Endothelial cell of umbilical vein (primary cell): Measurements from ENCODE around the gene AHNAK2. TPM values are rescaled to one million over a fixed set of nuclear protein-coding genes. Genes with fewer than 3 reads are reported as not detected.

Source experiments
- BruUV-seq: library from RNA; stranded (reverse); fragments of 400-500 nt; replicated peaks from 2 replicates; lab custom pipeline; 2021; lab: Mats Ljungman, UMichigan
- CTCF ChIA-PET: fragments of 300-600, 350-600 bp; sonication (Branson Sonifier 250); formaldehyde crosslinking; loops from one replicate; lab custom pipeline; 2021; ENCODE audit warnings: antibody characterized with exemption, inconsistent platforms; lab: Charles Lee
- POLR2A ChIA-PET: fragments of 300-600, 350-600 bp; sonication (Branson Sonifier 250); formaldehyde crosslinking; loops from one replicate; lab custom pipeline; 2021; ENCODE audit warnings: antibody characterized with exemption, inconsistent platforms; lab: Charles Lee
- DNase-seq: peaks from one replicate; pipeline ENCODE4 v3.0.0-alpha.2; 2011; ENCODE audit warnings: low read depth, low spot score
- FAIRE-seq: peaks from 2 replicates; lab custom pipeline; 2011; peaks lifted over from hg19 to GRCh38; lab: Jason Lieb, UNC
- H2AFZ ChIP-seq: 2 replicates; pipeline ENCODE4 v1.6.0; 2012; ENCODE audit warnings: low read depth, low read length, control low read depth, inconsistent platforms
- H3K27ac ChIP-seq: 2 replicates; pipeline ENCODE4 v1.5.1; 2011; ENCODE audit warnings: low read depth, mild to moderate bottlenecking, control low read depth, low read length, moderate library complexity; ENCODE audit not compliant: insufficient read depth
- H3K27me3 ChIP-seq, 2 experiments: 2 replicates each; pipeline versions ENCODE4 v1.6.0 to v1.6.1; 2011; ENCODE audit warnings: low read length in 2 of 2, mixed read lengths in 1 of 2; ENCODE audit not compliant: control insufficient read depth in 2 of 2, insufficient read depth in 2 of 2
- H3K36me3 ChIP-seq, 2 experiments: 2 replicates in 1 of 2; 3 replicates in 1 of 2; pipeline ENCODE4 v1.5.1; 2011; ENCODE audit warnings: low read length in 2 of 2, mild to moderate bottlenecking in 1 of 2, moderate library complexity in 1 of 2; ENCODE audit not compliant: control insufficient read depth in 2 of 2, insufficient read depth in 2 of 2; ENCODE audit errors: extremely low read depth in 1 of 2
- H3K4me1 ChIP-seq: 3 replicates; pipeline ENCODE4 v1.5.1; 2011; ENCODE audit warnings: mild to moderate bottlenecking, low read length; ENCODE audit not compliant: control insufficient read depth, insufficient read depth; ENCODE audit errors: extremely low read depth
- H3K4me2 ChIP-seq: 2 replicates; pipeline ENCODE4 v1.6.1; 2011; ENCODE audit warnings: low read length, control low read depth, mixed read lengths; ENCODE audit not compliant: insufficient read depth
- H3K4me3 ChIP-seq, 3 experiments: fragments of 200-600 bp in 1 of 3; sonication (generic), shearing (Covaris generic) in 1 of 3; replicated peaks in 1 of 3; 2 replicates each; pipeline ENCODE4 v1.5.1; 2011 to 2016; ENCODE audit warnings: control low read depth in 3 of 3, low read length in 3 of 3, mild to moderate bottlenecking in 2 of 3, inconsistent platforms in 1 of 3, low read depth in 1 of 3, moderate library complexity in 1 of 3; ENCODE audit not compliant: insufficient read depth in 1 of 3
- H3K79me2 ChIP-seq: 2 replicates; pipeline ENCODE4 v1.6.0; 2012; ENCODE audit warnings: low read length, inconsistent platforms; ENCODE audit not compliant: control insufficient read depth, insufficient read depth
- H3K9ac ChIP-seq: replicated peaks from 2 replicates; pipeline ENCODE3; 2011; ENCODE audit warnings: low read length, control low read depth; ENCODE audit not compliant: insufficient read depth; ENCODE audit errors: extremely low read depth
- H3K9me1 ChIP-seq: replicated peaks from 3 replicates; pipeline ENCODE4 v1.6.0; 2011; ENCODE audit warnings: mild to moderate bottlenecking, low read length; ENCODE audit not compliant: control insufficient read depth, insufficient read depth; ENCODE audit errors: extremely low read depth
- H3K9me3 ChIP-seq: replicated peaks from 2 replicates; pipeline ENCODE4 v1.5.1; 2012; ENCODE audit warnings: low read length, inconsistent platforms; ENCODE audit not compliant: control insufficient read depth, insufficient read depth
- H4K20me1 ChIP-seq: replicated peaks from 2 replicates; pipeline ENCODE3; 2011; ENCODE audit warnings: mild to moderate bottlenecking, low read length; ENCODE audit not compliant: control insufficient read depth, insufficient read depth; ENCODE audit errors: extremely low read depth
- EZH2 ChIP-seq: IDR thresholded peaks from 2 replicates; pipeline ENCODE4 v1.6.1; 2012; ENCODE audit warnings: borderline replicate concordance, low read depth, mild to moderate bottlenecking, moderate library complexity, low read length, inconsistent platforms; ENCODE audit not compliant: severe bottlenecking
- FOS ChIP-seq: IDR thresholded peaks from 2 replicates; pipeline ENCODE4 v1.6.1; 2011; ENCODE audit warnings: mild to moderate bottlenecking, low read length, moderate library complexity, borderline replicate concordance; ENCODE audit not compliant: insufficient read depth
- GATA2 ChIP-seq: IDR thresholded peaks from 2 replicates; pipeline ENCODE4 v1.7.0; 2011; ENCODE audit warnings: low read depth, mild to moderate bottlenecking, moderate library complexity, mixed read lengths, low read length; ENCODE audit not compliant: insufficient read length, insufficient read depth
- JUN ChIP-seq: IDR thresholded peaks from 2 replicates; pipeline ENCODE4 v1.6.1; 2011; ENCODE audit warnings: borderline replicate concordance, low read depth; ENCODE audit not compliant: insufficient read length, insufficient read depth
- MYC ChIP-seq: IDR thresholded peaks from one replicate; pipeline ENCODE4 v1.6.1; 2011; ENCODE audit warnings: mild to moderate bottlenecking, low read depth, low read length
- POLR2A ChIP-seq: IDR thresholded peaks from 2 replicates; pipeline ENCODE4 v1.6.1; 2012; ENCODE audit warnings: low read depth, mild to moderate bottlenecking, control low read depth, low read length
- POLR2AphosphoS5 ChIP-seq: IDR thresholded peaks from 2 replicates; pipeline ENCODE4 v1.6.1; 2012; ENCODE audit warnings: low read depth, mild to moderate bottlenecking, control low read depth, low read length, moderate library complexity; ENCODE audit not compliant: insufficient read depth
- dilution Hi-C: fragments of 300-500 bp; cut with MboI; formaldehyde crosslinking; loops from one replicate; pipeline ENCODE4 v1.15.0; 2019; ENCODE audit warnings: low sequenced_read_pairs; ENCODE audit not compliant: extremely low pct_ligation_motif_present
- intact Hi-C: fragments of 100-400 bp; cut with micrococcal nuclease; formaldehyde crosslinking; loops from one replicate; pipeline ENCODE4 v1.10.0; 2022
- polyA plus RNA-seq, 4 experiments: library from polyadenylated mRNA; depleted of rRNA in 3 of 4; stranded (reverse) in 3 of 4; unstranded in 1 of 4; fragments of >200 nt; gene quantifications; 2 replicates each; pipeline versions ENCODE4 v1.2.1 to v1.2.3, GENCODE V29; 2011 to 2012; ENCODE audit warnings: missing spikeins in 1 of 4
- total RNA-seq: library from RNA; stranded (reverse); gene quantifications from 2 replicates; pipeline ENCODE4 v1.2.3, GENCODE V29; 2021
- TF ChIP-seq, protein P1 (sequence below), 2 donors: IDR thresholded peaks; 1 replicate in 1 of 2; 2 replicates in 1 of 2; pipeline ENCODE4 v1.5.1; 2011; ENCODE audit warnings: low read length in 2 of 2, mild to moderate bottlenecking in 2 of 2, moderate library complexity in 2 of 2, control low read depth in 1 of 2, inconsistent platforms in 1 of 2, low read depth in 1 of 2; ENCODE audit not compliant: insufficient read depth in 1 of 2; ENCODE audit errors: extremely low read depth in 1 of 2
- TF ChIP-seq, protein P2 (sequence below): IDR thresholded peaks from 2 replicates; pipeline ENCODE4 v1.6.1; 2011; ENCODE audit not compliant: insufficient read depth, insufficient read length

The AHNAK2 gene
- total and polyA plus RNA-seq, 2 donors (not counting 3 experiments of a cell fraction or from before 2014, with no cell fraction given): 17.7 to 68.7 TPM

DNA sequence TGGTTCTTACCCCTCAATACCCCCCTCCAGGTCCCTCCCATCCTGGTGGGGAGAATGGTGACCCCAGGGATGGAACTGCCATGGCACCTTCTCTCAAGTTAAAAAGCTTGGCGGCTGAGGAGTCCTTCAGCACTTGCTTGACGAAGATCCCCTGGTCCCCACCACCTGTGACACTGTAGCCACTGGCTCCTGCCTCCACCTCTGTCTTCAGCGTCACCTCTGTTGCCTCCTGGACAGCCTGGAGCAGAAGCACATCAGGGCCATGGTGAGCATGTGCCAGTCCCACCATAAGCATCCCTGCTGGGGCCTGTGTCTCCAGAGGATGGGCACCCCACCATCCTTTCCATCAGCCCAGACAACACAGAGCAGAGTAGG lies 22.8 kb downstream of the AHNAK2 start:
- dilution Hi-C loops (no loop called here), intact Hi-C loops (no loop called here)
- Histone ChIP-seq H3K4me3 (no peak overlapping the region), H3K9me1 (no peaks in the 10 kb centered on the region), H3K79me2 (peaks cover 4% of the 10 kb centered on the region), H3K9ac (no peak overlapping the region), H3K4me1 (no peaks in the 10 kb centered on the region), H3K9me3 (no peaks in the 10 kb centered on the region), H2AFZ (no peak overlapping the region), H4K20me1 (no peaks in the 10 kb centered on the region), H3K27me3 (no peaks in the 10 kb centered on the region), H3K36me3 (peaks cover 5 to 42% of the 10 kb centered on the region in 2 experiments), H3K27ac (no peak overlapping the region), H3K4me2 (no peak overlapping the region)
- DNase-seq (no peak), FAIRE-seq (no peak)
- no TSS peak for BruUV-seq
- POLR2A ChIA-PET: no interaction called here
- no peak for TF ChIP-seq FOS
- no peak for TF ChIP-seq GATA2
- CTCF ChIA-PET: interaction anchor here (2.0 kb wide), 1 partner anchor 14 kb away, joined by 5 read pairs; no protein-coding TSS in a partner anchor

DNA sequence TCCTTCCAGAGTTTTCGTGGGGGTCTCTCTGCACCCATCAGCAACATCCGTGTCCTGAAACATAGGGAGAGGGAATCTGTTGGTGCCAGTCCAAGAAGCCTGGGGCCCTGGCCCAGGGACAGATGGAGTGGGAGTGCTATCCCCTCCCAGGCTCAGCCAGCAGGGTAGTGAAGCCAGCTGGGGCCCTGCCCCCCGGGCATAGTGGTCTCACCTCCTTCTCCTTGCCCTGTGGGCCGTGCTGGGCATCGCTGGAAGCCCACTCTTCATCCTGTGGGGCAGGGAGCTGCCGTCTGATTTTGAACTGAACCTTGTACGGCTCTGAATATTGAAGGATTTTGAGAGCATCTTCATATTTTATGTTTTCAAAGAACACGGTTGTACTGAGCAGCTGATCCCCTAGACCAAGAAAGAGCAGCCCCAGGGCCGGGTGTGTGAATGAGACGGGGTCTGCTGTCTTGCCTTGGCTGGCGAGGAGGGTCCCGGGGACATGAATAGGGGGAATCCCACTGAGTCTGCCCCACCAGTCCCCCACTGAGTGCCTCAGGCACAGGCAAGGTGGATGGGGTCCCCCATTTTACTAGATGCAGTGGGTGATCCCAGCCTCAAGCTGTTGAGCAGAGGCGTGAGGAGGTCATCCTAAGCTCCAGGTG lies 23.3 kb downstream of the AHNAK2 start:
- H3K4me2 ChIP-seq: no peak overlapping the region
- ChIA-PET POLR2A (no interaction called here), CTCF (interaction anchor here (2.0 kb wide), 1 partner anchor 15 kb away, joined by 5 read pairs; no protein-coding TSS in a partner anchor)
- H3K27me3 ChIP-seq: no peaks in the 10 kb centered on the region
- no peaks in the 10 kb centered on the region for H4K20me1 ChIP-seq
- H3K9me1 ChIP-seq: no peaks in the 10 kb centered on the region
- no peak overlapping the region for H3K9ac ChIP-seq
- no peak overlapping the region for H2AFZ ChIP-seq
- FAIRE-seq (no peak), DNase-seq (no peak)
- BruUV-seq: no TSS peak
- no peaks in the 10 kb centered on the region for H3K9me3 ChIP-seq
- no peaks in the 10 kb centered on the region for H3K79me2 ChIP-seq
- intact Hi-C loops (no loop called here), dilution Hi-C loops (no loop called here)
- no peaks in the 10 kb centered on the region for H3K4me1 ChIP-seq
- H3K27ac ChIP-seq: no peak overlapping the region
- no peak for TF ChIP-seq JUN
- TF ChIP-seq FOS: no peak
- TF ChIP-seq POLR2A: no peak
- no peak for TF ChIP-seq GATA2
- TF ChIP-seq MYC: no peak
- no peak for TF ChIP-seq EZH2
- TF ChIP-seq POLR2AphosphoS5: no peak
- TF ChIP-seq, protein P1, sequence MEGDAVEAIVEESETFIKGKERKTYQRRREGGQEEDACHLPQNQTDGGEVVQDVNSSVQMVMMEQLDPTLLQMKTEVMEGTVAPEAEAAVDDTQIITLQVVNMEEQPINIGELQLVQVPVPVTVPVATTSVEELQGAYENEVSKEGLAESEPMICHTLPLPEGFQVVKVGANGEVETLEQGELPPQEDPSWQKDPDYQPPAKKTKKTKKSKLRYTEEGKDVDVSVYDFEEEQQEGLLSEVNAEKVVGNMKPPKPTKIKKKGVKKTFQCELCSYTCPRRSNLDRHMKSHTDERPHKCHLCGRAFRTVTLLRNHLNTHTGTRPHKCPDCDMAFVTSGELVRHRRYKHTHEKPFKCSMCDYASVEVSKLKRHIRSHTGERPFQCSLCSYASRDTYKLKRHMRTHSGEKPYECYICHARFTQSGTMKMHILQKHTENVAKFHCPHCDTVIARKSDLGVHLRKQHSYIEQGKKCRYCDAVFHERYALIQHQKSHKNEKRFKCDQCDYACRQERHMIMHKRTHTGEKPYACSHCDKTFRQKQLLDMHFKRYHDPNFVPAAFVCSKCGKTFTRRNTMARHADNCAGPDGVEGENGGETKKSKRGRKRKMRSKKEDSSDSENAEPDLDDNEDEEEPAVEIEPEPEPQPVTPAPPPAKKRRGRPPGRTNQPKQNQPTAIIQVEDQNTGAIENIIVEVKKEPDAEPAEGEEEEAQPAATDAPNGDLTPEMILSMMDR (IDR thresholded peaks at IDR 0.05; ENCODE audit: extremely low read depth in 1 of 2, insufficient read depth in 1 of 2, low read depth in 1 of 2, low read length in 2 of 2): no peak
- TF ChIP-seq, protein P2, sequence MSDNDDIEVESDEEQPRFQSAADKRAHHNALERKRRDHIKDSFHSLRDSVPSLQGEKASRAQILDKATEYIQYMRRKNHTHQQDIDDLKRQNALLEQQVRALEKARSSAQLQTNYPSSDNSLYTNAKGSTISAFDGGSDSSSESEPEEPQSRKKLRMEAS: no peak
- H3K36me3 ChIP-seq: peaks cover 5 to 44% of the 10 kb centered on the region in 2 experiments
- no peak overlapping the region for H3K4me3 ChIP-seq
